Endothelial cell of umbilical vein (primary cell): ENCODE results near the gene CISD2.

ENCODE experiments used
- CTCF ChIP-seq, 2 donors: IDR thresholded peaks; 1 replicate in 1 of 2; 2 replicates in 1 of 2; pipeline ENCODE4 v1.5.1; 2011; ENCODE audit warnings: low read length in 2 of 2, mild to moderate bottlenecking in 2 of 2, moderate library complexity in 2 of 2, control low read depth in 1 of 2, inconsistent platforms in 1 of 2, low read depth in 1 of 2; ENCODE audit not compliant: insufficient read depth in 1 of 2; ENCODE audit errors: extremely low read depth in 1 of 2
- JUN ChIP-seq: IDR thresholded peaks from 2 replicates; pipeline ENCODE4 v1.6.1; 2011; ENCODE audit warnings: borderline replicate concordance, low read depth; ENCODE audit not compliant: insufficient read length, insufficient read depth
- MAX ChIP-seq: IDR thresholded peaks from 2 replicates; pipeline ENCODE4 v1.6.1; 2011; ENCODE audit not compliant: insufficient read depth, insufficient read length
- MYC ChIP-seq: IDR thresholded peaks from one replicate; pipeline ENCODE4 v1.6.1; 2011; ENCODE audit warnings: mild to moderate bottlenecking, low read depth, low read length
- POLR2A ChIP-seq: IDR thresholded peaks from 2 replicates; pipeline ENCODE4 v1.6.1; 2012; ENCODE audit warnings: low read depth, mild to moderate bottlenecking, control low read depth, low read length
- POLR2AphosphoS5 ChIP-seq: IDR thresholded peaks from 2 replicates; pipeline ENCODE4 v1.6.1; 2012; ENCODE audit warnings: low read depth, mild to moderate bottlenecking, control low read depth, low read length, moderate library complexity; ENCODE audit not compliant: insufficient read depth

- TF ChIP-seq MAX (no peak), CTCF (IDR thresholded peaks at IDR 0.05; ENCODE audit: extremely low read depth in 1 of 2, insufficient read depth in 1 of 2, low read depth in 1 of 2, low read length in 2 of 2) (no peak), MYC (no peak), POLR2A (no peak), POLR2AphosphoS5 (no peak), JUN (no peak)
Measured at GRCh38 chr4:102836596-102836995, 32.2 kb upstream of the CISD2 start.
